Embryonic facial prominence (tissue), 1 donor: ENCODE data around the gene SLC5A12.

Experiments used
- DNase-seq: peaks from one replicate; pipeline ENCODE4 v3.0.0-alpha.2; 2016; ENCODE audit errors: extremely low spot score

Gene SLC5A12

GRCh38 chr11:26719289-26719973, 2.4 kb downstream of the SLC5A12 start:
- DNase-seq = no peak

DNA sequence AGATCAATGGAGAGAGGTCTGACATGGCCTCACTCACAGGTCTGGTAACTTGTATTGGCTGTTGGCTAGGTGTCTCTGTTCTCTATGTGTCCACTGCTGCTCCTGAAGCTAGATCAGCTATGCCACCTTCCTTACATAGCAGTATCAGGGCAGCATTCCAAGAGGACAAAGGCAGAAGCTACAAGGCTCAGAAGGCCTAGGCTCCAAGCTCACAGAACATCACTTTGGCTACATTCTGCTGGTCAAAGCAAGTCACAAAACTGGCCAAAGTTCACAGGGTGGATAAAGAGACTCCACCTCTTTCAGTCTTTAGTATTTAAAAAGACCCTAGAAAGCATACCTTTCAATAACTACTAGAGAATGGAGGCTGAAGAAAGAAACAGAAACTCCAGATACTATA, 4.1 kb downstream of the SLC5A12 start:
- no peak for DNase-seq

- no peak for DNase-seq
Observed at GRCh38 chr11:26715133-26715532, 6.7 kb downstream of the SLC5A12 start.

DNA sequence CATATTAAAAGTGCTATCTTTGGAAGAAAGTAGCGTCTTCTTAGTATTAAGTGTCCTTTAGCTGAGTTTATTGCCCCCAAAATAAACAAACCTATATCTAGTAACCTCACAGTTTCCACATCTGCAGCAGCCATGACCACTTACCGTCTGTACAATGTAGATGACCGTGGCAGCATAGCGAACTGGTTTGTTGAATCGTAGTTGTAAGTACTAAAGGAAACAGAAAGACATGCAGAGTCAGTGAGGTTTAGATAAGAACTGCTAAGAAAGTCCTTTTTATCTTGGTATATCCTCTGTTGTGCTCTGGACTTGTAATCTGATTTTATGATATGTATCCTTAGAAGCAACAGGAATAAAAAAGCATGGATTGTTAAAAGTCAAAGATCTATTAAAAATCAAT, 9.4 kb downstream of the SLC5A12 start:
- DNase-seq = no peak

DNA sequence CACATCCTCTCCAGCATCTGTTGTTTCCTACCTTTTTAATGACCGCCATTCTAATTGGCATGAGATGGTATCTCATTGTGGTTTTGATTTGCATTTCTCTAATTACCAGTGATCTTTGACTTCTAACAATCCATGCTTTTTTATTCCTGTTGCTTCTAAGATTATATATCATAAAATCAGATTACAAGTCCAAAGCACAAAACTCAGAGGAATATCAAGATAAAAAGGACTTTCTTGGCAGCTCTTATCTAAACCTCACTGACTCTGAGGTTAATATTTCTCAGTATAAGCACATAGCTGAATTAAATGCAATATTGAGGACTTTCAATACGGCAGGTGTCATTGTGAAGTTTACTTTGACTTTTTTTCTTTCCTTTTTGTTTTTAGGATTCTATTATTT, 11.4 kb downstream of the SLC5A12 start:
- DNase-seq = no peak

- DNase-seq = no peak
Observed at GRCh38 chr11:26708736-26709456, 13.0 kb downstream of the SLC5A12 start.

- no peak for DNase-seq
Observed at GRCh38 chr11:26706181-26706580, 15.7 kb downstream of the SLC5A12 start.

GRCh38 chr11:26704249-26704648, 17.6 kb downstream of the SLC5A12 start:
- DNase-seq = no peak

- DNase-seq = no peak
Observed at GRCh38 chr11:26703411-26704191, 18.3 kb downstream of the SLC5A12 start.

DNA sequence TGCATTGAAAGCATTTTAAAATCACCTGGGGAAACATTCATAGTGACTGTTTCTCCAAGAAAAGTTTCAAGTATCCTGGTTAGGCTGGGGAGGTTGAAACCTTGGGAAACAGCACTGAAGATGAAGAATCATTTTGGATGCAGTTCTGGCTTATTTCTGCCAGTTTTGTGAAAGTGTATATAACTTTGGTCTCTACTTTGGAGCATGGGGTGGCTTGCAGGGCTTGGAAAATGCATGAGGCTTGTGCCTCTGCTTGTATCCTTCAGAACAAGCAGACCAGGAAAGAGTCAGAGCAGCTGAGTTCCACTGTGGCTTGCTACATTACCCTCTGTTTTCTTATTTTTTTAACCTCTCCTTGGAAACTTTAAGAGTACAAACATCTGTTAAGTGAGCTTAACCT, 19.5 kb downstream of the SLC5A12 start:
- peak; percentile 18 for DNase-seq

- DNase-seq = no peak
Observed at GRCh38 chr11:26700574-26701235, 21.2 kb downstream of the SLC5A12 start.

- no peak for DNase-seq
Observed at GRCh38 chr11:26698224-26698623, 23.6 kb downstream of the SLC5A12 start.

GRCh38 chr11:26696330-26696729, 25.5 kb downstream of the SLC5A12 start:
- no peak for DNase-seq

GRCh38 chr11:26688701-26689100, 33.2 kb downstream of the SLC5A12 start:
- DNase-seq = no peak

DNA sequence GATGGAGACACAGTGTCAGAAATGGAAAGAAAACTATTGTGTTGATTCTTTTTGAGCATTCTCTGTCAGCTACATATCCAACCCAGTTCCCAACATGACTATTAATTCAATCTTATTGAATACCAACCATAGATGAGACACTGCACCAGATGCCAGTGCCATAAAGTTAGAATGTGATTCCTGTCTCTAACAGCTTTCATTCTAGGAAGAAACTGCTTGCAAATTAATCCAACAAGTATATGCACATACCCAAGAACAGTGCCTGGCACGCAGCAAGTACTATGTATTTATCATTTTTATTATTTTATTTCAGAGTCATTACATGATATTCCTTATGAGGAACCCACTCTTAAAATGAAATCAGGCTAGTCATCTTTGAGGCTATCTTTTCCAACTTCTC, 34.5 kb downstream of the SLC5A12 start:
- DNase-seq = no peak

GRCh38 chr11:26677566-26677965, 44.3 kb downstream of the SLC5A12 start:
- no peak for DNase-seq

DNA sequence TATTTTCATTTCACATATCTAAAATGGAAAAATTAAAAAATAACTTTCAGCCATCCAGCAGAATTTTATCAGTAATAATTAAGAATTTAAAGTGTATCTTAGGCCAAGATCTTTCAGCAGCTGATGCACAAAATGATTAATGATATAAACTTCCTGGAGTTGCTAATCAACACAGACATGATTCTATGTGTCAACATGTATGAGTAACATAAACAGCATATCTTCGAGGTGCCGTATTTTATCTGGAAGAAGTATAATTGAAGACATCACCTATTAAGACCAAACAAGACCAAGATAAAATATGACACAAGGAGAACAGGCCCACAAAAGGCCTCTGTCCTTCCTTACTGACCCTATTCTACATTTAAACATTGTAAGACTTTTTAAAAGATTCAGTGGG, 45.2 kb downstream of the SLC5A12 start:
- no peak for DNase-seq

DNA sequence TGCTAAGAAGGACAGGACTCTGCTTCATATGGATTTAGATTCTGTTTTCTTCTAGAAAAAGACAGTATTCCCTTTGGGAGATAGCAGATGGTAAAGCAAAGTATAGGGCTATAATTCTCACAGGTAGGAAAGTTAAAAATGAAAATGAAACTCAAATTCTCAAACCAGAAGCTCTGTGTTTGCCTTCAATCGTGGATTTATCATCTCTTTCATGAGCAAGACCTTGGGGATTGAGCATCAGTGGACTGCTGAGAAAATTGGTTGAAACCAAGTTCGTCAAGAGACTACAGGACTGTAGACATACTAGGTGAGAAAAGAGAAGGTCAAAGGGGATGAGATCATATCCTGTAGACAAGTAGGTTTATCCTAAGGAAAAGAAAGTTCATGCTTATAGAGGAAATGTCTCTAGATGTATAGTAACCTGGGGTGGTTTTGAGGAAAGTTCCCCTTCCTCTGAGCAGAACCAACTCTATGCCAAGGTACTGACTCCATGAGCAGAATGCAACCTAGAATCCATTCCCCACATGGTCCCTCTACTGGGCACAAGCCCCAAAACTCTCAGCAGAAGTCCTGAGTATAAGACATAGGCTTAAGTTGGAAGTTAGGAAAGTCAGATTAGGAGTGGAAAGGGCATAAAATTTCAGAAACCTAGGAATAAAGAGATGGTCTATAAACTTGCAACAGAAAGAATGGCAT, 46.5 kb downstream of the SLC5A12 start:
- no peak for DNase-seq

DNA sequence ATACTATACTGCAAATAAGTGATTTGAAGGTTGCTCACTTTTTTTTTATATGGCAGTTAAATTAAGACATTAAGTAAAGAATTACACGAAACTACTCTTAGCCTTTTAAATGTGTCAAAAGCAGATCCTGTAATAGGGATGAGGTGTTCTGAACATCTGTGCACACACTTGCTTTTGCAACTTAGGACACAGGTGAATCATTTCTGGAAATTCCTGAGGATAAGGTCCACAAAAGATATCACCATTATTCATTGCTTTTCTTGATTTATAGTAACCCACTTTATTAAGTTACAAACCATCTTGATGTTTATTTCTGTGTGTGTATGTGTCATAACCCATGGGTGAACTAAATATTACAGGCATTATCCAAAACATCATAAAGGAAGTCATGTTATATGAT, 55.9 kb downstream of the SLC5A12 start:
- DNase-seq = no peak

GRCh38 chr11:26665036-26665435, 56.8 kb downstream of the SLC5A12 start:
- DNase-seq = no peak

- no peak for DNase-seq
Observed at GRCh38 chr11:26662916-26663315, 58.9 kb downstream of the SLC5A12 start.

GRCh38 chr11:26655287-26655686, 66.6 kb downstream of the SLC5A12 start:
- DNase-seq = no peak
